Neural cell (in vitro differentiated cells): Measurements from ENCODE around the gene KRT5. TPM values are rescaled to one million over a fixed set of nuclear protein-coding genes. Genes with fewer than 3 reads are reported as not detected.

Source experiments
- H2AFZ ChIP-seq: fragments of 200-600, 300-800 bp; sonication (generic), shearing (Covaris generic); 2 replicates; pipeline ENCODE4 v1.6.0; 2014; ENCODE audit warnings: low read depth, mild to moderate bottlenecking, antibody characterized with exemption, low read length, moderate library complexity
- H3F3A ChIP-seq: fragments of 200-600 bp; shearing (Covaris generic); 2 replicates; pipeline ENCODE4 v1.6.1; 2016; ENCODE audit warnings: mild to moderate bottlenecking, moderate library complexity, mixed read lengths, antibody characterized with exemption, low read length; ENCODE audit not compliant: insufficient read depth, poor library complexity, severe bottlenecking
- H3K27ac ChIP-seq: fragments of 200-600, 300-800 bp; sonication (generic), shearing (Covaris generic); 2 replicates; pipeline ENCODE4 v1.5.1; 2014; ENCODE audit warnings: mild to moderate bottlenecking, low read length, moderate library complexity
- H3K27me3 ChIP-seq: fragments of 300-800, 200-600 bp; sonication (generic), shearing (Covaris generic); 2 replicates; pipeline ENCODE4 v1.6.0; 2014; ENCODE audit warnings: mild to moderate bottlenecking, low read depth, low read length, moderate library complexity; ENCODE audit not compliant: insufficient read depth
- H3K36me3 ChIP-seq: fragments of 300-800, 200-600 bp; sonication (generic), shearing (Covaris generic); 2 replicates; pipeline ENCODE4 v1.5.1; 2014; ENCODE audit warnings: mild to moderate bottlenecking, antibody characterized with exemption, low read length, moderate library complexity; ENCODE audit not compliant: insufficient read depth
- H3K4me2 ChIP-seq: fragments of 300-800, 200-600 bp; sonication (generic), shearing (Covaris generic); 2 replicates; pipeline ENCODE4 v1.6.0; 2014; ENCODE audit warnings: mild to moderate bottlenecking, low read length
- H3K4me3 ChIP-seq: fragments of 300-800, 200-600 bp; sonication (generic), shearing (Covaris generic); 2 replicates; pipeline ENCODE4 v1.5.1; 2014; ENCODE audit warnings: mild to moderate bottlenecking, low read length, moderate library complexity
- H3K79me2 ChIP-seq: fragments of 200-600 bp; shearing (Covaris generic); replicated peaks from 2 replicates; pipeline ENCODE4 v1.6.0; 2014; ENCODE audit warnings: mild to moderate bottlenecking, low read length, moderate library complexity; ENCODE audit not compliant: insufficient read depth
- H3K9ac ChIP-seq: fragments of 300-800, 200-600 bp; sonication (generic), shearing (Covaris generic); 2 replicates; pipeline ENCODE4 v1.6.1; 2016; ENCODE audit warnings: mild to moderate bottlenecking, low read length, mixed read lengths
- H3K9me2 ChIP-seq: fragments of 200-600 bp; shearing (Covaris generic); 2 replicates; pipeline ENCODE4 v1.6.1; 2016; ENCODE audit warnings: mild to moderate bottlenecking, low read length, mixed read lengths; ENCODE audit not compliant: insufficient read depth
- H3K9me3 ChIP-seq: fragments of 200-600, 300-800 bp; sonication (generic), shearing (Covaris generic); 2 replicates; pipeline ENCODE4 v1.6.1; 2016; ENCODE audit warnings: mild to moderate bottlenecking, mixed run types, low read length, moderate library complexity, mixed read lengths
- H4K20me1 ChIP-seq: fragments of 200-600 bp; shearing (Covaris generic); 2 replicates; pipeline ENCODE4 v1.6.1; 2016; ENCODE audit warnings: mild to moderate bottlenecking, mixed run types; ENCODE audit not compliant: insufficient read depth
- CTCF ChIP-seq: fragments of 450-650 bp; IDR thresholded peaks from 2 replicates; pipeline ENCODE4 v1.5.1; 2014; ENCODE audit warnings: antibody characterized with exemption, mild to moderate bottlenecking, moderate library complexity; ENCODE audit not compliant: poor library complexity, severe bottlenecking
- EP300 ChIP-seq: fragments of 450-650 bp; conservative IDR thresholded peaks from 2 replicates; pipeline ENCODE4 v1.6.1; 2014; ENCODE audit warnings: antibody characterized with exemption, mild to moderate bottlenecking, moderate library complexity; ENCODE audit not compliant: poor library complexity, severe bottlenecking
- EZH2 ChIP-seq: fragments of 200-600, 300-800 bp; shearing (Covaris generic), sonication (generic); IDR thresholded peaks from 2 replicates; pipeline ENCODE4 v1.6.1; 2014; ENCODE audit warnings: antibody characterized with exemption, low read length, borderline replicate concordance, mild to moderate bottlenecking; ENCODE audit not compliant: insufficient read depth, poor library complexity, severe bottlenecking
- MXI1 ChIP-seq: fragments of 450-650 bp; conservative IDR thresholded peaks from 2 replicates; pipeline ENCODE4 v1.6.1; 2014; ENCODE audit warnings: antibody characterized with exemption, mild to moderate bottlenecking; ENCODE audit not compliant: poor library complexity, severe bottlenecking
- POLR2AphosphoS5 ChIP-seq: IDR thresholded peaks from 2 replicates; pipeline ENCODE4 v1.6.1; 2012
- RAD21 ChIP-seq: fragments of 450-650 bp; conservative IDR thresholded peaks from 2 replicates; pipeline ENCODE4 v1.6.1; 2014; ENCODE audit warnings: antibody characterized with exemption, mild to moderate bottlenecking, moderate library complexity
- REST ChIP-seq: IDR thresholded peaks from 2 replicates; pipeline ENCODE4 v1.6.1; 2012; ENCODE audit warnings: borderline replicate concordance
- SMC3 ChIP-seq: fragments of 450-650 bp; conservative IDR thresholded peaks from 2 replicates; pipeline ENCODE4 v1.6.1; 2014; ENCODE audit warnings: antibody characterized with exemption, mild to moderate bottlenecking, moderate library complexity; ENCODE audit not compliant: poor library complexity
- TAF1 ChIP-seq: IDR thresholded peaks from 2 replicates; pipeline ENCODE4 v1.6.1; 2012; ENCODE audit warnings: low read depth
- polyA plus RNA-seq: library from polyadenylated mRNA; depleted of rRNA; stranded (reverse); fragments of >200 nt; gene quantifications from 2 replicates; pipeline ENCODE4 v1.2.3, GENCODE V29; 2014

Gene KRT5
- polyA plus RNA-seq, 1 donor from 2014 or later = not detected

DNA sequence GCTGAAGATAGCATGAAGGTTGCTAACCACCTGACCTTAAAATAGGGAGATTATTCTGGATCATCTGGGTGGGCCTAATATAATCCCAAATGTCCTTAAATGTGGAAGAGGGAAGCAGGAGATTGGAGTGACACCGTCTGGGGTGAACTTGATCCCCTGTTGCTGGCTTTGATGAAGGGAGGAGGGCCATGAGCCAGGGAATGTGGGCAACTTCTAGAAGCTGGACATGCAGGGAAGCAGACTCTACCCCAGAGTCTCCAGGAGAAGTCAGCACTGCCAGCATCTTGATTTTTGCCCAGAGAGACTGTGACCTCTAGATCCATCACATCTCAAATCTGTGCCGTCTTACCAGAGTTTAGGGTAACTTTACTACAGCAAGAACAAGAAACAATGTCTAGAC is 9.2 kb upstream of the KRT5 start:
- no peaks in the 10 kb centered on the region for H3K9me2 ChIP-seq
- no peak overlapping the region for H3K27ac ChIP-seq
- no peaks in the 10 kb centered on the region for H3K79me2 ChIP-seq
- H3K36me3 ChIP-seq = no peaks in the 10 kb centered on the region
- no peaks in the 10 kb centered on the region for H3F3A ChIP-seq
- TF ChIP-seq TAF1 (no peak), MXI1 (no peak), RAD21 (no peak), REST (no peak), EZH2 (no peak), CTCF (no peak), POLR2AphosphoS5 (no peak), EP300 (no peak), SMC3 (no peak)
- no peaks in the 10 kb centered on the region for H3K27me3 ChIP-seq
- no peak overlapping the region for H3K4me3 ChIP-seq
- H2AFZ ChIP-seq = no peak overlapping the region
- H3K9me3 ChIP-seq = no peaks in the 10 kb centered on the region
- no peak overlapping the region for H3K9ac ChIP-seq
- no peak overlapping the region for H3K4me2 ChIP-seq
- H4K20me1 ChIP-seq = no peaks in the 10 kb centered on the region

GRCh38 chr12:52528641-52529143 is 8.5 kb upstream of the KRT5 start:
- H3K27ac ChIP-seq = no peak overlapping the region
- no peak overlapping the region for H3K9ac ChIP-seq
- no peaks in the 10 kb centered on the region for H4K20me1 ChIP-seq
- H2AFZ ChIP-seq = no peak overlapping the region
- no peak overlapping the region for H3K4me2 ChIP-seq
- TF ChIP-seq CTCF (no peak), POLR2AphosphoS5 (no peak), MXI1 (no peak), REST (no peak), TAF1 (no peak)
- no peaks in the 10 kb centered on the region for H3K79me2 ChIP-seq
- H3F3A ChIP-seq = no peaks in the 10 kb centered on the region
- no peaks in the 10 kb centered on the region for H3K9me2 ChIP-seq
- H3K4me3 ChIP-seq = no peak overlapping the region
- no peaks in the 10 kb centered on the region for H3K27me3 ChIP-seq
- no peaks in the 10 kb centered on the region for H3K36me3 ChIP-seq
- no peaks in the 10 kb centered on the region for H3K9me3 ChIP-seq
